HG03108 (cell line): ENCODE results near the gene CTNNA1.
"Not testable (repeated sequence)": the region's sequence is repeated elsewhere in the genome, so short reads cannot be mapped to it uniquely, and the experiment has no call there.

Source experiments
- ATAC-seq: cut with Tn5 transposase; IDR thresholded peaks from one replicate; pipeline ENCODE4 v1.9.1; 2021; ENCODE audit warnings: moderate library complexity; ENCODE audit not compliant: unreplicated experiment

The CTNNA1 gene

GRCh38 chr5:138757061-138757776 lies 4.0 kb downstream of the CTNNA1 start:
- ATAC-seq = no peak

GRCh38 chr5:138760448-138761110 lies 7.4 kb downstream of the CTNNA1 start:
- no peak for ATAC-seq

- not testable (repeated sequence) for ATAC-seq
Measured at GRCh38 chr5:138761115-138761514, 7.9 kb downstream of the CTNNA1 start.

- not testable (repeated sequence) for ATAC-seq
Measured at GRCh38 chr5:138761670-138762069, 8.4 kb downstream of the CTNNA1 start.

GRCh38 chr5:138762110-138762509 lies 8.9 kb downstream of the CTNNA1 start:
- no peak for ATAC-seq

GRCh38 chr5:138763037-138763778 lies 10.0 kb downstream of the CTNNA1 start:
- no peak for ATAC-seq

GRCh38 chr5:138770291-138770690 lies 17.1 kb downstream of the CTNNA1 start:
- no peak for ATAC-seq

GRCh38 chr5:138770977-138771376 lies 17.8 kb downstream of the CTNNA1 start:
- no peak for ATAC-seq

- ATAC-seq = no peak
Measured at GRCh38 chr5:138772986-138773594, 19.9 kb downstream of the CTNNA1 start.

GRCh38 chr5:138773624-138774023 lies 20.4 kb downstream of the CTNNA1 start:
- ATAC-seq = not testable (repeated sequence)

GRCh38 chr5:138775034-138775433 lies 21.8 kb downstream of the CTNNA1 start:
- ATAC-seq = no peak

GRCh38 chr5:138778234-138778633 lies 25.0 kb downstream of the CTNNA1 start:
- no peak for ATAC-seq

GRCh38 chr5:138783976-138784375 lies 30.8 kb downstream of the CTNNA1 start:
- ATAC-seq = no peak

GRCh38 chr5:138784590-138784989 lies 31.4 kb downstream of the CTNNA1 start:
- ATAC-seq = no peak

- no peak for ATAC-seq
Measured at GRCh38 chr5:138789771-138790242, 36.6 kb downstream of the CTNNA1 start.

GRCh38 chr5:138790684-138791083 lies 37.5 kb downstream of the CTNNA1 start:
- ATAC-seq = no peak

- ATAC-seq = no peak
Measured at GRCh38 chr5:138792195-138792790, 39.1 kb downstream of the CTNNA1 start.

- no peak for ATAC-seq
Measured at GRCh38 chr5:138793575-138793974, 40.4 kb downstream of the CTNNA1 start.

GRCh38 chr5:138803285-138803684 lies 50.1 kb downstream of the CTNNA1 start:
- no peak for ATAC-seq

GRCh38 chr5:138803935-138804334 lies 50.7 kb downstream of the CTNNA1 start:
- ATAC-seq = no peak

GRCh38 chr5:138805096-138805495 lies 51.9 kb downstream of the CTNNA1 start:
- ATAC-seq = no peak
